Nephron progenitor cell (in vitro differentiated cells): ENCODE data around the gene KCNMA1.

Source experiments
- DNase-seq: peaks from one replicate; pipeline ENCODE4 v3.0.0; 2021
- H3K27ac Mint-ChIP-seq: 2 replicates; pipeline ENCODE4 v1.8.0; 2021; ENCODE audit warnings: mild to moderate bottlenecking, moderate library complexity, mixed read lengths
- H3K27me3 Mint-ChIP-seq: 2 replicates; pipeline ENCODE4 v1.8.0; 2021; ENCODE audit warnings: mild to moderate bottlenecking, low read depth, mixed read lengths; ENCODE audit not compliant: poor library complexity
- H3K36me3 Mint-ChIP-seq: 2 replicates; pipeline ENCODE4 v1.8.0; 2021; ENCODE audit warnings: low read depth, mixed read lengths
- H3K4me1 Mint-ChIP-seq: 2 replicates; pipeline ENCODE4 v1.8.0; 2021; ENCODE audit warnings: mixed read lengths
- H3K4me3 Mint-ChIP-seq: 2 replicates; pipeline ENCODE4 v1.8.0; 2021; ENCODE audit warnings: mild to moderate bottlenecking, moderate library complexity, mixed read lengths
- H3K9me3 Mint-ChIP-seq: 2 replicates; pipeline ENCODE4 v1.8.0; 2021; ENCODE audit warnings: mild to moderate bottlenecking, moderate library complexity, mixed read lengths
- TF ChIP-seq, protein P1 (sequence below): fragments of 200-600 bp; sonication (generic); IDR thresholded peaks from 2 replicates; pipeline ENCODE4 v1.5.0; 2021; ENCODE audit warnings: antibody characterized with exemption

The KCNMA1 gene

DNA sequence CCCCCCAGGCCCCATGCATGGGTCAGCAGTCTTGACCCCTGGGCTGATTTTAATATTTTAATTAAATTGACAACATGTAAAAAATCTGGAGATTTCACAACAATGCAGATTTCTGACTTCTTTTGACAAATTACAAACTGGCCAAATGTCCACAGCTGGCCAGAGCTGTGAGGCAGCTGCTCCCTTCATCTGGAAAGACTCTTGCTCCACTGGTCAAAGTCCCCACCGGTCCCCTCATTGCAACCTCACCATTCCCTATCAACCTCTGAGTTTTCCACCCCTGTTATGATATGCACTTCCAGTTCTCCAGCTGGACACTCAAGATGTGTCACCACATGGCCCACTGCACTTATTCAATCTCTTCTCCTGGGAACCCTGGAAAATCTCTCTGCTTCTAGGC, 266.2 kb downstream of the KCNMA1 start:
- H3K4me1 Mint-ChIP-seq, result peaks cover 19% of the 10 kb centered on the region
- H3K27ac Mint-ChIP-seq, result no peak overlapping the region
- H3K36me3 Mint-ChIP-seq, result no peaks in the 10 kb centered on the region
- H3K27me3 Mint-ChIP-seq, result peaks cover 6% of the 10 kb centered on the region
- no peak for DNase-seq
- TF ChIP-seq, protein P1, sequence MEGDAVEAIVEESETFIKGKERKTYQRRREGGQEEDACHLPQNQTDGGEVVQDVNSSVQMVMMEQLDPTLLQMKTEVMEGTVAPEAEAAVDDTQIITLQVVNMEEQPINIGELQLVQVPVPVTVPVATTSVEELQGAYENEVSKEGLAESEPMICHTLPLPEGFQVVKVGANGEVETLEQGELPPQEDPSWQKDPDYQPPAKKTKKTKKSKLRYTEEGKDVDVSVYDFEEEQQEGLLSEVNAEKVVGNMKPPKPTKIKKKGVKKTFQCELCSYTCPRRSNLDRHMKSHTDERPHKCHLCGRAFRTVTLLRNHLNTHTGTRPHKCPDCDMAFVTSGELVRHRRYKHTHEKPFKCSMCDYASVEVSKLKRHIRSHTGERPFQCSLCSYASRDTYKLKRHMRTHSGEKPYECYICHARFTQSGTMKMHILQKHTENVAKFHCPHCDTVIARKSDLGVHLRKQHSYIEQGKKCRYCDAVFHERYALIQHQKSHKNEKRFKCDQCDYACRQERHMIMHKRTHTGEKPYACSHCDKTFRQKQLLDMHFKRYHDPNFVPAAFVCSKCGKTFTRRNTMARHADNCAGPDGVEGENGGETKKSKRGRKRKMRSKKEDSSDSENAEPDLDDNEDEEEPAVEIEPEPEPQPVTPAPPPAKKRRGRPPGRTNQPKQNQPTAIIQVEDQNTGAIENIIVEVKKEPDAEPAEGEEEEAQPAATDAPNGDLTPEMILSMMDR, result no peak
- peaks cover 21% of the 10 kb centered on the region for H3K9me3 Mint-ChIP-seq
- no peak overlapping the region for H3K4me3 Mint-ChIP-seq

DNA sequence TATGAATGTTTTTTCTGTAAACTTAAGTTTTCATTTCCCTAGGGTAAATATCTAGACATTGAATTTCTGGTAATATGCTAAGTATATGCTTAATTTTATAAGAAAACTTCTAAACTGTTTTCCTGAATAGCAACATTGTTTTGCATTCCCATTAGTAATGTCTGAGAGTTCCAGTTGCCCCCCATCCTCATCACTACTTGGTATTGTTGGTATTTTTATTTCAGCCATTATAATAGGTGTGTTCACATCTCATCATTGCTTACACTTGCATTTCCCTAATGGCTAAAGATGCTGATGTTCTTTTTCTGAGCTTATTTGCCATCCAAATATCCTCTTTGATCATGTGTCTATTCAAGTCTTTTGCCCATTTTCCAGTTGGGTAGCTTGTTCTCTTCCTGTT, 269.6 kb downstream of the KCNMA1 start:
- Mint-ChIP-seq H3K27ac (no peak overlapping the region), H3K36me3 (no peaks in the 10 kb centered on the region), H3K27me3 (peaks cover 22% of the 10 kb centered on the region), H3K4me1 (peaks cover 10% of the 10 kb centered on the region), H3K9me3 (peaks cover 21% of the 10 kb centered on the region), H3K4me3 (no peak overlapping the region)
- no peak for DNase-seq
- TF ChIP-seq, protein P1, result no peak

DNA sequence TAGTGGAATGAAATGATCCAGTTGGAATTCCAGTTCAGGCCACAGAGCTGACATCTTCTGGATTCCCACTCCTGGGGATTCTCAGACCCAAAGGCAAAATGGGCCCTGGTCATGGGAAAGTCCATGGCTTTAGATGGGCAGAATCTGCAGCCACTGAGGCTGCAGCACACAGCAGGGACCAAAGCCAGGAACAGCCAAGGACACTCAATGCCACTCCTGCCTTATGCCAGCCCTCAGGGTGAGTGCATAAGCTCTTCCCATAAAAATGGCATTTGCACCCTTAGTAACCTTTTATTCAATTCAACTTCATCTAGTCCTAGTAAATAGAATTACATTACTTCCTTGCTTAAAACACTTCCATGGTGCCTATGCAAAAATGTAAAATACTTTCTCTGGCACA, 274.4 kb downstream of the KCNMA1 start:
- Mint-ChIP-seq H3K9me3 (peaks cover 6% of the 10 kb centered on the region), H3K27me3 (peaks cover 20% of the 10 kb centered on the region), H3K4me1 (peaks cover 3% of the 10 kb centered on the region), H3K27ac (no peak overlapping the region), H3K36me3 (no peaks in the 10 kb centered on the region), H3K4me3 (no peak overlapping the region)
- no peak for DNase-seq
- TF ChIP-seq, protein P1, result no peak

DNA sequence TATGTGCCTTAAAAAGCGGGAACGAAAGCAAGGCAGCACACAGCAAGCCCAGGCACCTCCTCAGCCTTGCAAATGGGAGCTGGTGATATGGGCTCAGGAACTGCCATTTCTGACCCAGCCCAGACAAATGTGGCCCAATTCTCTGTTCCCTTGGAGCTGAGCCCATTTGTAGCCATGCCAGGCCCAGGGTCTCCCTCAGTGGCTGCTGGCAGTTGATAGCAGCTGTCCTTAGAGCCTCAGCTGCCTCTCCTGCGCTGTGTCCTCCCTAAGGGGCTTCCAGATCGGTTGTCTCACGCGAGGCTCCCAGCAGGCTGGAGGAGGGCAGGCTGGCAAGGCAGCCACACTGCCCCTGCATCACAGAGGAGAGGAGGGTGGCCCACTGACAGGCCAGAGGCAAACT, 275.8 kb downstream of the KCNMA1 start:
- no peak overlapping the region for H3K4me3 Mint-ChIP-seq
- DNase-seq, result no peak
- H3K4me1 Mint-ChIP-seq, result peaks cover 3% of the 10 kb centered on the region
- H3K27ac Mint-ChIP-seq, result no peak overlapping the region
- H3K36me3 Mint-ChIP-seq, result no peaks in the 10 kb centered on the region
- H3K9me3 Mint-ChIP-seq, result no peaks in the 10 kb centered on the region
- H3K27me3 Mint-ChIP-seq, result peaks cover 20% of the 10 kb centered on the region
- TF ChIP-seq, protein P1, result no peak

DNA sequence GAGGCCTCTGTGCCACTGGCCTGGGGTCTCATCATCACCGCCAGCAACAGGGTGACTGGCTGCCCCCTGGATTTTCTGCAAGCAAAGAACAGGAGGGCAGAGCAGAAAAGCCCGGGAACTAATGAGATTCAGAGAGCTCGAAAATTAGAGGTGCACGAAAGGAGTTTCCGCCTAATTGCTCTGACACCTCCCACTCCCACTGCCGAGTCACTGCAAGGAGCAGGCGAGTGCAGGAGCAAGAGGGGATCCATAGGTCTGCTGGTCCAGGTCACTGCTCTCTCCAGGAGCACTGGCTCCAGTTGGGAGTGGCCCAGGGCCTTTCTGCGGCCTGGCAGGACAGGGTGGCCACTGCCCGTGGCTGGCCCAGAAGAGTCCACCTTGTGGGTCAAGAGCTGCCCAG, 276.2 kb downstream of the KCNMA1 start:
- Mint-ChIP-seq H3K4me1 (peaks cover 3% of the 10 kb centered on the region), H3K27ac (no peak overlapping the region), H3K4me3 (no peak overlapping the region), H3K9me3 (no peaks in the 10 kb centered on the region), H3K27me3 (peaks cover 23% of the 10 kb centered on the region), H3K36me3 (no peaks in the 10 kb centered on the region)
- no peak for DNase-seq
- TF ChIP-seq, protein P1, result no peak

DNA sequence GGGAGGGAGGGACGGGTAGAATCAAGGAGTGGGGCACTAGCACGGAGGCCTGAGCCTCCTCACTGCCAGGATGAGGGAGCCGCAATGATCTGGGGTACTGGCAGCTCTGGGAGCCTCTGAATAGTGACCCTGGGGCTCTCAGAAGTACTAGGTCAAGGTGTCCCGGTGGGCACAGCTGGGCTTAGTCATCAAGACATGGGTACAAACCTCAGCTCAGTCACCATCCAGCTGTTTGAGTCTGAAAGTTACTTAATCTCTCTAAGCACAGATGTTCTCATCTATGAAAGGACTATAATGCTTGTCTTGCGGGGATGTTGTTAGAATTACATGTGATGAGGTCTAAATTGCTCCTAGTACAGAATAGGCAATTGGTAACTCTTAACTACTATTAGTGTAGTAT, 276.8 kb downstream of the KCNMA1 start:
- TF ChIP-seq, protein P1, result no peak
- H3K36me3 Mint-ChIP-seq, result no peaks in the 10 kb centered on the region
- peaks cover 3% of the 10 kb centered on the region for H3K4me1 Mint-ChIP-seq
- peaks cover 23% of the 10 kb centered on the region for H3K27me3 Mint-ChIP-seq
- no peak for DNase-seq
- no peak overlapping the region for H3K4me3 Mint-ChIP-seq
- no peak overlapping the region for H3K27ac Mint-ChIP-seq
- no peaks in the 10 kb centered on the region for H3K9me3 Mint-ChIP-seq
